Activated B cell treated with CpG ODN at 0.5 μM for 24 hours (primary cell): ENCODE measurements around the gene EIPR1. TPM values are rescaled to one million over a fixed set of nuclear protein-coding genes. Genes with fewer than 3 reads are reported as not detected.
A peak's percentile ranks its signal among the peaks of the same experiment; 100 is the strongest.

Experiments
- ATAC-seq: fragments of 200-7000 bp; cut with Tn5 transposase; one replicate; pipeline ENCODE4 v1.10.0; 2021; ENCODE audit warnings: low read depth, mild to moderate bottlenecking, moderate library complexity
- CTCF ChIA-PET: fragments of 350-600 bp; sonication (Branson Sonifier 250); formaldehyde crosslinking; loops from one replicate; lab custom pipeline; 2021; ENCODE audit warnings: antibody characterized with exemption; lab: Charles Lee
- POLR2A ChIA-PET: fragments of 350-600 bp; sonication (Branson Sonifier 250); formaldehyde crosslinking; loops from one replicate; lab custom pipeline; 2021; ENCODE audit warnings: antibody characterized with exemption; lab: Charles Lee
- DNase-seq: peaks from one replicate; pipeline ENCODE4 v3.0.0; 2022
- H3K27ac Mint-ChIP-seq: one replicate; pipeline ENCODE4 v1.8.0; 2020; ENCODE audit warnings: mixed read lengths
- H3K27me3 Mint-ChIP-seq: one replicate; pipeline ENCODE4 v1.8.0; 2021; ENCODE audit warnings: mixed read lengths
- H3K36me3 Mint-ChIP-seq: one replicate; pipeline ENCODE4 v1.8.0; 2021; ENCODE audit warnings: low read depth, mixed read lengths
- H3K4me1 Mint-ChIP-seq: one replicate; pipeline ENCODE4 v1.8.0; 2021; ENCODE audit warnings: mixed read lengths
- H3K4me3 Mint-ChIP-seq: one replicate; pipeline ENCODE4 v1.8.0; 2020; ENCODE audit warnings: mild to moderate bottlenecking, mixed read lengths
- H3K9me3 Mint-ChIP-seq: one replicate; pipeline ENCODE4 v1.8.0; 2020; ENCODE audit warnings: mixed read lengths
- CTCF ChIP-seq: fragments of 200-600 bp; IDR thresholded peaks from one replicate; pipeline ENCODE4 v1.8.0; 2022; ENCODE audit warnings: antibody characterized with exemption, mild to moderate bottlenecking
- intact Hi-C: fragments of 100-400 bp; cut with micrococcal nuclease; formaldehyde crosslinking; loops from one replicate; pipeline ENCODE4 v1.15.1; 2024
- total RNA-seq: library from RNA; stranded (reverse); gene quantifications from 2 replicates; pipeline ENCODE4 v1.2.3, GENCODE V29; 2022

The EIPR1 gene
- total RNA-seq, 1 donor from 2014 or later = 36.3 TPM

- Mint-ChIP-seq H3K36me3 (peaks cover 91% of the 10 kb centered on the region), H3K27ac (no peak overlapping the region), H3K9me3 (no peaks in the 10 kb centered on the region), H3K4me3 (no peak overlapping the region), H3K4me1 (peaks cover 16% of the 10 kb centered on the region), H3K27me3 (no peaks in the 10 kb centered on the region)
- peak; percentile 75 for ATAC-seq
- peak; percentile 78 for TF ChIP-seq CTCF
- intact Hi-C loops = loop anchor here (1.0 kb wide), 1 partner anchor 39 kb away; no protein-coding TSS in a partner anchor
- POLR2A ChIA-PET = no interaction called here
- DNase-seq = peak; percentile 64
- CTCF ChIA-PET = interaction anchor here (0.7 to 5.3 kb wide), 16 partner anchors 9 to 238 kb away, joined by 3 to 52 read pairs (median 5); partner anchors contain the start of gene TRAPPC12
These were observed 46.0 kb upstream of the EIPR1 start for GRCh38 chr2:3423492-3424170.

- POLR2A ChIA-PET = interaction anchor here (1.1 to 1.3 kb wide), 2 partner anchors 43 to 167 kb away, joined by 5 read pairs; partner anchors contain the start of gene TRAPPC12
- Mint-ChIP-seq H3K36me3 (peaks cover 89% of the 10 kb centered on the region), H3K9me3 (no peaks in the 10 kb centered on the region), H3K4me3 (no peak overlapping the region), H3K27me3 (no peaks in the 10 kb centered on the region), H3K4me1 (peaks cover 16% of the 10 kb centered on the region), H3K27ac (peak overlapping the region; percentile 46)
- ATAC-seq = peak; percentile 45
- TF ChIP-seq CTCF = no peak
- no peak for DNase-seq
- intact Hi-C loops = no loop called here
- CTCF ChIA-PET = interaction anchor here (0.7 to 5.3 kb wide), 8 partner anchors 35 to 239 kb away, joined by 3 to 52 read pairs (median 4); partner anchors contain the start of gene TRAPPC12
These were observed 44.7 kb upstream of the EIPR1 start for GRCh38 chr2:3422161-3422779.

GRCh38 chr2:3421580-3421979 lies 44.0 kb upstream of the EIPR1 start:
- Mint-ChIP-seq H3K27ac (no peak overlapping the region), H3K36me3 (peaks cover 88% of the 10 kb centered on the region), H3K4me3 (no peak overlapping the region), H3K9me3 (no peaks in the 10 kb centered on the region), H3K27me3 (no peaks in the 10 kb centered on the region), H3K4me1 (peaks cover 16% of the 10 kb centered on the region)
- CTCF ChIA-PET = interaction anchor here (0.7 kb wide), 1 partner anchor 228 kb away, joined by 3 read pairs; no protein-coding TSS in a partner anchor
- intact Hi-C loops = no loop called here
- TF ChIP-seq CTCF = no peak
- DNase-seq = no peak
- POLR2A ChIA-PET = no interaction called here
- ATAC-seq = no peak

- no peak for DNase-seq
- ChIA-PET CTCF (interaction anchor here (0.7 to 0.9 kb wide), 2 partner anchors 41 to 229 kb away, joined by 3 read pairs; no protein-coding TSS in a partner anchor), POLR2A (no interaction called here)
- no peak for TF ChIP-seq CTCF
- no peak overlapping the region for H3K4me3 Mint-ChIP-seq
- ATAC-seq = no peak
- no peaks in the 10 kb centered on the region for H3K9me3 Mint-ChIP-seq
- intact Hi-C loops = no loop called here
- H3K27me3 Mint-ChIP-seq = no peaks in the 10 kb centered on the region
- H3K27ac Mint-ChIP-seq = no peak overlapping the region
- peaks cover 16% of the 10 kb centered on the region for H3K4me1 Mint-ChIP-seq
- peaks cover 83% of the 10 kb centered on the region for H3K36me3 Mint-ChIP-seq
These were observed 43.3 kb upstream of the EIPR1 start for GRCh38 chr2:3420769-3421397.
